ENCODE results near the gene RRAS2. TPM values are rescaled to one million over a fixed set of nuclear protein-coding genes. Genes with fewer than 3 reads are reported as not detected.
"Not testable (repeated sequence)": the region's sequence is repeated elsewhere in the genome, so short reads cannot be mapped to it uniquely, and the experiment has no call there.

The RRAS2 gene
- total and polyA plus RNA-seq, 2 of the 4 experiments (the other 2 are of a cell fraction), result 85.5 to 106 TPM

DNA sequence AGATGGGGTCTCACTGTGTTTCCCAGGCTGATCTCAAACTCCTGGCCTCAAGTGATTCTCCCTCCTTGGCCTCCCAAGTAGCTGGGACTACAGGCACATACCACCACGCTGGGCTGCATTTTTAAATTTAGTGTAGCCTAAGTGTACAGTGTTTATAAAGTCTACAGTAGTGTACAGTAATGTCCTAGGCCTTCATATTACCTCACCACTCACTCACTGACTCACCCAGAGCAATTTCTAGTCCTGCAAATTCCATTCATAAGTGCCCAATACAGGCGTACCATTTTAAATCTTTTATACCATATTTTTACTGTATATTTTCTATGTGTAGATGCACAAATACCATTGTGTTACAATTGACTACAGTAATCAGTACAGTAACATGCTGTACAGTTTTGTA, 47.1 kb upstream of the RRAS2 start:
- peak; percentile 94 for ATAC-seq (ENCODE audit: low read depth)
- not testable (repeated sequence) for BruUV-seq (replicated peaks)

DNA sequence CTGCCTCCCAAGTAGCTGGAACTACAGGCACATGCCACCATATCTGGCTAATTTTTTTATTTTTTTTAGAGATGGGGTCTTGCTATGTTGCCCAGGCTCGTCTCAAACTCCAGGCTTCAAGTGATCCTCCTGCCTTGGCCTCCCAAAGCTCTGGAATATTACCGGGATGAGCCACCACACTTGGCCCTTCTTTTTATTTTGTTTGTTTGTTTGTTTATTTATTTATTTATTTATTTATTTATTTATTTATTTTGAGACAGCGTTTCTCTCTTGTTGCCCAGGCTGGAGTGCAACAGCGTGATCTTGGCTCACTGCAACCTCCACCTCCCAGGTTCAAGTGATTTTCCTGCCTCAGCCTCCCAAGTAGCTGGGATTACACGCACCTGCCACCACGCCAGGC, 44.5 kb upstream of the RRAS2 start:
- ATAC-seq (ENCODE audit: low read depth); in situ Hi-C loops (cut with MboI; ENCODE audit: low sequenced_read_pairs); H3K9ac ChIP-seq (ENCODE audit: low read depth, low read length); H3K4me1 ChIP-seq (ENCODE audit: control insufficient read depth, insufficient read depth, low read length); H2BK20ac ChIP-seq (ENCODE audit: low read depth, low read length); H3K14ac ChIP-seq (replicated peaks; ENCODE audit: low read depth, low read length); H3K36me3 ChIP-seq (ENCODE audit: control insufficient read depth, insufficient read depth, low read length); H4K8ac ChIP-seq (ENCODE audit: low read depth in 2 of 2, low read length in 2 of 2); H3K4me3 ChIP-seq (ENCODE audit: insufficient read depth, low read depth, low read length); H3K27me3 ChIP-seq (ENCODE audit: control insufficient read depth, insufficient read depth, low read length); dilution Hi-C loops (cut with HindIII; ENCODE audit: low sequenced_read_pairs, unreplicated experiment); H4K91ac ChIP-seq (ENCODE audit: insufficient read depth, low read depth, low read length); H2AK9ac ChIP-seq (replicated peaks; ENCODE audit: low read depth, low read length, poor library complexity); H3K4ac ChIP-seq (ENCODE audit: low read depth, low read length); H3K27ac ChIP-seq (ENCODE audit: insufficient read depth, low read length); H2AK5ac ChIP-seq (ENCODE audit: low read depth, low read length); POLR2A ChIA-PET (ENCODE audit: unreplicated experiment); BruUV-seq (replicated peaks); DNase-seq; H2BK5ac ChIP-seq (ENCODE audit: low read depth, low read length, poor library complexity, severe bottlenecking); H2BK15ac ChIP-seq (ENCODE audit: low read depth, low read length); H3K4me2 ChIP-seq (ENCODE audit: low read depth, low read length); H4K20me1 ChIP-seq (ENCODE audit: insufficient read depth, low read length); H3K18ac ChIP-seq (ENCODE audit: low read depth, low read length); H3K9me1 ChIP-seq (ENCODE audit: insufficient read depth, low read length); H3K23ac ChIP-seq (ENCODE audit: low read depth, low read length); H2BK120ac ChIP-seq (ENCODE audit: low read depth, low read length); H3K9me3 ChIP-seq (ENCODE audit: control insufficient read depth, insufficient read depth, low read length); H3K56ac ChIP-seq (ENCODE audit: extremely low read depth, insufficient read depth, low read length); H4K5ac ChIP-seq (ENCODE audit: low read depth, low read length); H3K79me1 ChIP-seq (ENCODE audit: low read depth in 1 of 2, low read length in 2 of 2); intact Hi-C loops (cut with micrococcal nuclease); H2AFZ ChIP-seq (replicated peaks; ENCODE audit: low read length, poor library complexity): not testable (repeated sequence)
- no CpG with 5 or more reads among the region's 6 CpGs for WGBS, 2 experiments (ENCODE audit: extremely low coverage in 2 of 2, insufficient read length in 1 of 2)
- CTCF ChIA-PET, result interaction anchor here (0.7 kb wide), 1 partner anchor 24 kb away, joined by 4 read pairs; no protein-coding TSS in a partner anchor

More for the DNA sequence above, 47.1 kb upstream of the RRAS2 start:
- H3K9ac ChIP-seq (ENCODE audit: low read depth, low read length); H3K9me3 ChIP-seq (ENCODE audit: control insufficient read depth, insufficient read depth, low read length); H2AK9ac ChIP-seq (replicated peaks; ENCODE audit: low read depth, low read length, poor library complexity); in situ Hi-C loops (cut with MboI; ENCODE audit: low sequenced_read_pairs); H3K79me1 ChIP-seq (ENCODE audit: low read depth in 1 of 2, low read length in 2 of 2); H4K20me1 ChIP-seq (ENCODE audit: insufficient read depth, low read length); H2AFZ ChIP-seq (replicated peaks; ENCODE audit: low read length, poor library complexity); H3K36me3 ChIP-seq (ENCODE audit: control insufficient read depth, insufficient read depth, low read length); CTCF ChIA-PET; H4K5ac ChIP-seq (ENCODE audit: low read depth, low read length); H3K4me3 ChIP-seq (ENCODE audit: insufficient read depth, low read depth, low read length); H3K14ac ChIP-seq (replicated peaks; ENCODE audit: low read depth, low read length); H3K27me3 ChIP-seq (ENCODE audit: control insufficient read depth, insufficient read depth, low read length); H3K4me1 ChIP-seq (ENCODE audit: control insufficient read depth, insufficient read depth, low read length); H3K4me2 ChIP-seq (ENCODE audit: low read depth, low read length); H3K56ac ChIP-seq (ENCODE audit: extremely low read depth, insufficient read depth, low read length); POLR2A ChIA-PET (ENCODE audit: unreplicated experiment); dilution Hi-C loops (cut with HindIII; ENCODE audit: low sequenced_read_pairs, unreplicated experiment); intact Hi-C loops (cut with micrococcal nuclease): not testable (repeated sequence)
- Histone ChIP-seq H4K8ac (ENCODE audit: low read depth in 2 of 2, low read length in 2 of 2) (peak overlapping the region in 1 of 2 experiments; percentile 40; a peak in 2 of 4 replicates), H3K4ac (ENCODE audit: low read depth, low read length) (peak overlapping the region; percentile 79; the same call in 1 of the 2 replicates), H2AK5ac (ENCODE audit: low read depth, low read length) (peak overlapping the region; percentile 60; the same call in 1 of the 2 replicates), H3K27ac (ENCODE audit: insufficient read depth, low read length) (peak overlapping the region; percentile 51; the same call in 1 of the 2 replicates), H3K23ac (ENCODE audit: low read depth, low read length) (0 out of 2 replicates have a peak overlapping the region, but pooled peaks have one; percentile 43), H3K18ac (ENCODE audit: low read depth, low read length) (peak overlapping the region; percentile 16; the same call in 1 of the 2 replicates), H4K91ac (ENCODE audit: insufficient read depth, low read depth, low read length) (peak overlapping the region; percentile 32; the same call in 1 of the 2 replicates), H2BK5ac (ENCODE audit: low read depth, low read length, poor library complexity, severe bottlenecking) (peak overlapping the region; percentile 72), H2BK120ac (ENCODE audit: low read depth, low read length) (peak overlapping the region; percentile 84; the same call in 1 of the 2 replicates), H2BK15ac (ENCODE audit: low read depth, low read length) (peak overlapping the region; percentile 58; the same call in 1 of the 3 replicates), H3K9me1 (ENCODE audit: insufficient read depth, low read length) (peaks cover 11% of the 10 kb centered on the region; the same call in 1 of the 2 replicates), H2BK20ac (ENCODE audit: low read depth, low read length) (peak overlapping the region; percentile 82)
- peak; percentile 88 for DNase-seq
- TF ChIP-seq FOS (IDR thresholded peaks at IDR 0.05; ENCODE audit: low read depth, low read length) (peak; percentile 62; the same call in 1 of the 2 replicates), CEBPB (IDR thresholded peaks at IDR 0.05; ENCODE audit: low read depth, low read length) (peak; percentile 61; the same call in 1 of the 2 replicates)
- no CpG with 5 or more reads among the region's 2 CpGs for WGBS, 2 experiments (ENCODE audit: extremely low coverage in 2 of 2, insufficient read length in 1 of 2)
